Peyer's patch (tissue), 4 donors: Measurements from ENCODE around the gene TBXAS1. TPM values are rescaled to one million over a fixed set of nuclear protein-coding genes. Genes with fewer than 3 reads are reported as not detected.

Experiments
- DNase-seq, 3 donors: peaks; one replicate each; pipeline ENCODE4 v3.0.0-alpha.2; 2017 to 2019
- H3K27ac ChIP-seq, 4 donors: fragments of 200-600 bp; sonication (generic); one replicate each; pipeline ENCODE4 v1.5.1; 2016 to 2019
- H3K27me3 ChIP-seq, 2 donors: fragments of 200-600 bp; sonication (generic); one replicate each; pipeline ENCODE4 v1.5.1; 2019
- H3K36me3 ChIP-seq, 3 donors: fragments of 200-600 bp; sonication (generic); one replicate each; pipeline ENCODE4 v1.5.1; 2016 to 2019
- H3K4me1 ChIP-seq, 4 donors: fragments of 200-600 bp; sonication (generic); one replicate each; pipeline ENCODE4 v1.5.1; 2016 to 2019
- H3K4me3 ChIP-seq, 4 donors: fragments of 200-600 bp; sonication (generic); 1 replicate in 3 of 4; 2 replicates in 1 of 4; pipeline ENCODE4 v1.5.1; 2016 to 2019; ENCODE audit warnings: mild to moderate bottlenecking in 1 of 4
- H3K9me3 ChIP-seq, 4 donors: fragments of 200-600 bp; sonication (generic); one replicate each; pipeline ENCODE4 v1.5.1; 2016 to 2019; ENCODE audit warnings: mild to moderate bottlenecking in 1 of 4
- POLR2A ChIP-seq, 2 donors: fragments of 450-650 bp; IDR thresholded peaks; one replicate each; pipeline ENCODE4 v1.5.1; 2017; ENCODE audit warnings: antibody characterized with exemption in 2 of 2, mild to moderate bottlenecking in 2 of 2, moderate library complexity in 2 of 2
- total RNA-seq, 4 donors: library from RNA; depleted of rRNA; stranded (reverse); fragments of >200 nt; gene quantifications; one replicate each; pipeline ENCODE4 v1.1.0, GENCODE V29; 2016
- TF ChIP-seq, protein P1 (sequence below), 6 experiments: fragments of 450-650 bp in 4 of 6; fragments of 200-600 bp in 2 of 6; sonication (generic) in 1 of 6; IDR thresholded peaks; one replicate each; pipeline ENCODE4 v1.5.1; 2017 to 2019; ENCODE audit warnings: antibody characterized with exemption in 6 of 6, mild to moderate bottlenecking in 3 of 6, moderate library complexity in 1 of 6

Gene TBXAS1
- total RNA-seq, 4 donors from 2014 or later: 11.2 to 227 (median 33.9) TPM

DNA sequence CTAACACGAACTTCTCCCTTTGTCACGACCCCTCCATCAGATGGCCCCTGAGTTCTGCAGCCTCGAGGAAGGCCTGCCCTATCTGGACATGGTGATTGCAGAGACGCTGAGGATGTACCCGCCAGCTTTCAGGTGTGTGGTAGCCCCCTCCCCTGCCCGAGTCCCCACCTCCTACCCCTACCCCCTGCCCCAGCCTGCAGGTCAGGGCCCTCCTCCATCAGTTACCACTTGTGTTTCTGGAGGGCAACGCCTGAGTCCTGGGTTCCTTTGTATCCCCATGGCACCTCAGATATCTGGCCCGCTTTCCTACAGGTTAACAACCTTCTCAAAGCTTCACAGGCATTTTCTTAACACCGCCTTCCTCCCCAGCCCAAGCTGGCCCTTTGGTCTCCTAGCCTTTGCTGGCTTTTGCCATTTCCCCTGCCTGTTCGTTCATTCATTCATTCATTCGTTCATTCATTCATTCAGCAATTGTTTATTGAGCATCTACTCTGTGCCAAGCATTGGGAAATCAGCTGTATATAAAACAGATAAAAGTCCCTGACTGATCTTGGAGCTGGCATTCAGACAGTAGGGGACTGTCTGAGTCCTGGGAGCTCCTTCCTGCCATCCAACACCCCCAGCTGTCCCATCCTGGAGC lies 178.1 kb downstream of the TBXAS1 start:
- Histone ChIP-seq H3K27ac (no peak overlapping the region), H3K4me1 (no peaks in the 10 kb centered on the region), H3K9me3 (no peaks in the 10 kb centered on the region), H3K36me3 (no peaks in the 10 kb centered on the region), H3K4me3 (no peak overlapping the region), H3K27me3 (no peaks in the 10 kb centered on the region)
- DNase-seq: peak in 1 of 3 donors; percentile 25
- TF ChIP-seq, protein P1, sequence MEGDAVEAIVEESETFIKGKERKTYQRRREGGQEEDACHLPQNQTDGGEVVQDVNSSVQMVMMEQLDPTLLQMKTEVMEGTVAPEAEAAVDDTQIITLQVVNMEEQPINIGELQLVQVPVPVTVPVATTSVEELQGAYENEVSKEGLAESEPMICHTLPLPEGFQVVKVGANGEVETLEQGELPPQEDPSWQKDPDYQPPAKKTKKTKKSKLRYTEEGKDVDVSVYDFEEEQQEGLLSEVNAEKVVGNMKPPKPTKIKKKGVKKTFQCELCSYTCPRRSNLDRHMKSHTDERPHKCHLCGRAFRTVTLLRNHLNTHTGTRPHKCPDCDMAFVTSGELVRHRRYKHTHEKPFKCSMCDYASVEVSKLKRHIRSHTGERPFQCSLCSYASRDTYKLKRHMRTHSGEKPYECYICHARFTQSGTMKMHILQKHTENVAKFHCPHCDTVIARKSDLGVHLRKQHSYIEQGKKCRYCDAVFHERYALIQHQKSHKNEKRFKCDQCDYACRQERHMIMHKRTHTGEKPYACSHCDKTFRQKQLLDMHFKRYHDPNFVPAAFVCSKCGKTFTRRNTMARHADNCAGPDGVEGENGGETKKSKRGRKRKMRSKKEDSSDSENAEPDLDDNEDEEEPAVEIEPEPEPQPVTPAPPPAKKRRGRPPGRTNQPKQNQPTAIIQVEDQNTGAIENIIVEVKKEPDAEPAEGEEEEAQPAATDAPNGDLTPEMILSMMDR (IDR thresholded peaks at IDR 0.05): no peak
- no peak for TF ChIP-seq POLR2A (IDR thresholded peaks at IDR 0.05)

DNA sequence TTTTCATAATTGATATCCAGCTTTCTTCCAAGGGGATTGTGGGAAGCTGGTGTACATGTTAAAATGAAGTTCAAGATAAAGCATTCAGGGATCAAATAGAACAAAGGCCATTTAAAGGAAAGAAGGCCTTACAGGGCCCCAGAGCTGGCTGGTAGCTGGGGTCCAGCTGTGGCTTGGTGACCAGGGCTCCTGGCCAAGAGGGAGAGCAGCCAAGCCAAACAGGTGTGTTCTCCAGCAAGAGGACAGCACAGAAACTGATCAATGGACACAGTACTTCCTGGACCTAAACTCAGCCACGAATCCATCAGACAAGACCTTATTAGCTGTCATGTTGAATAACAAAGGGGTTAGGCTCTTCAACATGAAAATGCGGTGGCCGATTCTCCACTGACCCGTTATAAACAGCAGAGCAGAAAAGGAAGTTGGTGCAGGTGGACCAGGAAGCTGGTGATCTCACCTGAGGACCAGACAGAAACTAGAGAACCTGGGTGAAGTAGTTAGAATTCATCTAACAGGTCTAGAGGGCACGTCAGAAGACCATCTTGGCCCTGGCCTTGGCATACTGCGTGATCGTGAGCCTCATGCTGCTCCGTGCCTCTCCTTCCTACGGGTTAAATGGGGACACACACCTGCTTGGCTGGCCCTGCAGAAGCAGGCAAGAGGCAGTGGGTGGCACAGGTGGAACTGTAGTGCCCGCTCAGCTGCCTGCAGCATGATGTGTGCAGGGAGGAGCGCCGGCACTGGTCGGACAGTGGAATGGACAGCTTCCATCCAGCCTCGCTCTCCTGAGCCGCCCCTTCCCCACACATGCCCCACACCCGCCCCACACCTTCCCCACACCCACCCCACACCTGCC lies 179.9 kb downstream of the TBXAS1 start:
- Histone ChIP-seq H3K9me3 (no peaks in the 10 kb centered on the region), H3K36me3 (no peaks in the 10 kb centered on the region), H3K4me3 (no peak overlapping the region), H3K27me3 (no peaks in the 10 kb centered on the region), H3K27ac (no peak overlapping the region), H3K4me1 (no peaks in the 10 kb centered on the region)
- TF ChIP-seq, protein P1 (IDR thresholded peaks at IDR 0.05): no peak
- TF ChIP-seq POLR2A (IDR thresholded peaks at IDR 0.05): no peak
- peak in 1 of 3 donors; percentile 40 for DNase-seq

DNA sequence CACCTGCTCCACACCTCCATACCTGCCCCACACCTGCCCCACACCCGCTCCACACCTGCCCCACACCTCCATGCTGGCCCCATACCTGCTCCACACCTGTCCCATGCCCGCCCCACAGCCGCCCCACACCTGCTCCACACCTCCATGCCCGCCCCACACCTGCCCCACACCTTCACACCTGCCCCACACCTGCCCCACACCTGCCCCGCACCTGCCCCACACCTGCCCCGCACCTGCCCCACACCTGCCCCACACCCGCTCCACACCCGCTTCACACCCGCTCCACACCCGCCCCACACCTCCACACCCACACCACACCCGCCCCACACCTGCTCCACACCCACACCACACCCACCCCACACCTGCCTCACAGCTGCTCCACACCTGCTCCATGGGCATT lies 180.7 kb downstream of the TBXAS1 start:
- H3K9me3 ChIP-seq: no peaks in the 10 kb centered on the region
- no peaks in the 10 kb centered on the region for H3K36me3 ChIP-seq
- H3K4me3 ChIP-seq: no peak overlapping the region
- H3K4me1 ChIP-seq: no peaks in the 10 kb centered on the region
- H3K27me3 ChIP-seq: no peaks in the 10 kb centered on the region
- H3K27ac ChIP-seq: no peak overlapping the region
- DNase-seq: peak in 1 of 3 donors; percentile 42
- no peak for TF ChIP-seq POLR2A (IDR thresholded peaks at IDR 0.05)
- TF ChIP-seq, protein P1 (IDR thresholded peaks at IDR 0.05): no peak

DNA sequence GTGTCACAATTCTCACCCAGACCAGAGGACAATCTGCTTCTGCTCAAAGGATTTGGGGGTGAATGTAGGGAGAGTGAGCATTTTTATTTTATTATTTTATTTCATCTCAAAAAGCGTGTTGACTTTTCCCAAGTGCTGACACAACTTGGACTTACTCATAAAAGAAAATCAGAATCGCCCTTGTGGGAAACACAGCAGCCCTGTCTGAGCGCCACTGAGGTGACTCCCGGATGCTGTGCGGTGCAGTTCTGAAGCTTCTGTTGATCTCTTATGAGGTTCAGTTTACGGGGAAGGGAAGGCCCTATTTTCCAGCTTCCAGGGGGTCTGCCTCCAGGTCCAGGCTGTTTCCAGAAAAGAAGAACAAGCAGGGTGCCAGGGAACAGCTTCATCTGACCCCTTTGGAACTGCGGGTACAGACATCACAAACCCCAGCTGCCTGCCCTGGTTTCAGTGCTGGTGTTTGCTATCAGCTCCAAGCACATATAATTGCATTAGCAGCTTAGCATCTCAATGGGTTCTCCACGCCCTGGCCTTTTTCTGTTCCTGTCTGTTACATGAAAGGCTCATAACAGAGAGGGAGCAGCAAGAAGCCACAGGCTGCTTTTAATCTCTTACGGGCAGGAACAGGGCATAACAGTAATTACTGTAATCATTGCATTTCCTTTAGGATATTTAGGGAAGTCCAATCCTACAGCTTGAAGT lies 181.3 kb downstream of the TBXAS1 start:
- Histone ChIP-seq H3K27me3 (no peaks in the 10 kb centered on the region), H3K4me1 (no peaks in the 10 kb centered on the region), H3K9me3 (no peaks in the 10 kb centered on the region), H3K4me3 (no peak overlapping the region), H3K36me3 (no peaks in the 10 kb centered on the region), H3K27ac (no peak overlapping the region)
- TF ChIP-seq, protein P1 (IDR thresholded peaks at IDR 0.05): no peak
- no peak for TF ChIP-seq POLR2A (IDR thresholded peaks at IDR 0.05)
- DNase-seq: peak in 1 of 3 donors; percentile 9

DNA sequence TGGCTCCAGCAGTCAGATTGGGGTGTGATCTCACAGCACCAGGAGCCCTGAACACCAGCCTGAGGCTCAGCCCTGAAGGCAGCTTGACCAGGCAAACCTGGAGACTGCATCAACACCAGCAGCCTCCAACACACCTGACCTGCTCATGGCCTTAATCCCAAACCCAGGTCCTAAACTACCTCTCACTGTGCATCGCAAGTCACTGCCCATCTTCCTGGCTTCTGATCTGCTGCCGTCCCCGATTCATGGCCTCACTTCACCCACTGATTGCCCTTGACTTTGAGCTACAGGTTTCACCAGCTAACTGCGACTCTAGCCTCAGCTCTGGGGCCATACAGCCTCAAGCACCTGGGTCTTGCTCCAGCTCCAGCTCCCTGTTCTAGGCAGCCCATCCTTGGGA lies 184.6 kb downstream of the TBXAS1 start:
- Histone ChIP-seq H3K4me1 (no peaks in the 10 kb centered on the region), H3K27ac (no peak overlapping the region), H3K4me3 (no peak overlapping the region), H3K36me3 (no peaks in the 10 kb centered on the region), H3K9me3 (no peaks in the 10 kb centered on the region), H3K27me3 (no peaks in the 10 kb centered on the region)
- no peak for TF ChIP-seq POLR2A (IDR thresholded peaks at IDR 0.05)
- TF ChIP-seq, protein P1 (IDR thresholded peaks at IDR 0.05): no peak
- no peak for DNase-seq
